Measurements from ENCODE around the gene PTGER3.

DNA sequence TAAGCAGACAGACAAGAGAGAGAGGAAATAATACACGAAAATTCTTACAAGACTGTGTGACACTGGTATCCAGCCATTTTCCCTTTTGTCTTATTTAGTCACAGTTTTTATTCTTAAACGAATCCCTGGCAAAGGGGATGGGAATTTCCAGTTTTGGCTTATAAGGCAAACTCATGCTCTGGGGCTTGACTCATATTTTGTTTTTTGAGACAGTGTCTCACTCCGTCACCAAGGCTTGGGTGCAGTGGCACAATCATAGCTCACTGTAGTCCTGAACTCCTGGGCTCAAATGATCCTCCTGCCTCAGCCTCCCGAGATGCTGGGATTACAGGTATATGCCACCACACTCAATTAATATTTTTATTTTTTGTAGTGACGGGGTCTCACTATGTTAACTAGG lies 31.9 kb downstream of the PTGER3 start:
- TF ChIP-seq, protein P1, sequence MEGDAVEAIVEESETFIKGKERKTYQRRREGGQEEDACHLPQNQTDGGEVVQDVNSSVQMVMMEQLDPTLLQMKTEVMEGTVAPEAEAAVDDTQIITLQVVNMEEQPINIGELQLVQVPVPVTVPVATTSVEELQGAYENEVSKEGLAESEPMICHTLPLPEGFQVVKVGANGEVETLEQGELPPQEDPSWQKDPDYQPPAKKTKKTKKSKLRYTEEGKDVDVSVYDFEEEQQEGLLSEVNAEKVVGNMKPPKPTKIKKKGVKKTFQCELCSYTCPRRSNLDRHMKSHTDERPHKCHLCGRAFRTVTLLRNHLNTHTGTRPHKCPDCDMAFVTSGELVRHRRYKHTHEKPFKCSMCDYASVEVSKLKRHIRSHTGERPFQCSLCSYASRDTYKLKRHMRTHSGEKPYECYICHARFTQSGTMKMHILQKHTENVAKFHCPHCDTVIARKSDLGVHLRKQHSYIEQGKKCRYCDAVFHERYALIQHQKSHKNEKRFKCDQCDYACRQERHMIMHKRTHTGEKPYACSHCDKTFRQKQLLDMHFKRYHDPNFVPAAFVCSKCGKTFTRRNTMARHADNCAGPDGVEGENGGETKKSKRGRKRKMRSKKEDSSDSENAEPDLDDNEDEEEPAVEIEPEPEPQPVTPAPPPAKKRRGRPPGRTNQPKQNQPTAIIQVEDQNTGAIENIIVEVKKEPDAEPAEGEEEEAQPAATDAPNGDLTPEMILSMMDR (IDR thresholded peaks at IDR 0.05 in 2 of 3, conservative IDR thresholded peaks at IDR 0.05 in 1 of 3; ENCODE audit: control insufficient read depth in 2 of 3, extremely low read depth in 1 of 3, insufficient read depth in 1 of 3, low read depth in 3 of 3, low read length in 3 of 3) = no peak
- TF ChIP-seq MYC (IDR thresholded peaks at IDR 0.05; ENCODE audit: insufficient read depth, insufficient read length, insufficient replicate concordance, low read length, severe bottlenecking) (no peak), NFIC (IDR thresholded peaks at IDR 0.05; ENCODE audit: low read depth, low read length) (no peak), SUZ12 (IDR thresholded peaks at IDR 0.05; ENCODE audit: unreplicated experiment) (no peak), YBX1 (IDR thresholded peaks at IDR 0.05) (no peak), ASH2L (IDR thresholded peaks at IDR 0.05; ENCODE audit: borderline replicate concordance, low read depth) (no peak)

Measured in GM12878 (cell line).